ENCODE results near the gene SLC23A2. TPM values are rescaled to one million over a fixed set of nuclear protein-coding genes. Genes with fewer than 3 reads are reported as not detected.

SLC23A2 gene
- total RNA-seq: 70.8 TPM

DNA sequence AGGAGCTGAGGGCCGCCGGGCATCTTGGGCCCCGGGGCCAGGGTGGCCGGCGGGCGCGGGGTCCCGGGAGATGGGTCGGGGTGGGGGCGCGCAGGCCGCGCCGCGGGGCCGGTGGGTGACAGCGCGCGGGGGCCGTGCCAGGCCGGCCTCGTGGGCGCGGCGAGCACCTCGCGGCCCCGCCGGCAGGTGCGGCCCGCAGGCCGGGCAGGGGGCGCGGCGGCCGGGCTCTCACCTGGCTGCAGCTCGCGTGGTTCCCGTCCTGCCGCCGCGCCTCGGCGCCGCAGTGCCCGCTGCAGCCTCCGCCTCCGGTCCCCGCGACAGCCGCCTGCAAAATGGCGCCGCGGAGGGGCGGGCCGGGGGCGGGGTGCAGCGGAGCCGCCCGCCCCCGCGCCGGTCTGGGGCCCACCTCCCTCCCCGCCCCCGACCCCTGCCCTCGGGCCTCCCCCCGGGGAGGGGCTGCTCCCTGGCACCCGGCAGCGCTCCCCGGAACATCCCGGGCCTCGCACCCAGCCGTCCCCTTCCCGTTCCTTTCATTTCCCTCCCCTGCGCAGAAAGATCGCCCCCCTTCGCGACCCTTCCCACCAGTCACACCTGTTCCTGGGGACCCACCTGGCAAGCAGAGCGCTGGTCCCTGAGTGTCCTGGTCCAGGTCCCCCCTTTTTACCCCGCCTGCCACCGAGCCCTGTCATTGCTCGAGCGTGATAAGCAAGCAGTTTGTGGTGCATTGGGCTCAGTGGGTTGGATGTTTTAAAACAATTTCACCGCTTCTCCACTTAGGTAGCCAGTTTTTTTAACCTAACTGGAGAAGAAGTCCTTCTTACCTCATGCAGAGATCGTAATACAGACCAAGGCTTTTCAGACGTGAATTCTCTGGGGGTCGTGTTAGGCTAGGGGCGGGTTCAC, at the start of gene SLC23A2:
SLC23A2 (minus strand) TSS at position 337 of the 903 bp plus-strand sequence. CDS start 68,948 bp downstream, outside the sequence.

Small RNAs within 50 kb of the gene (small RNA-seq; reads per million reads assigned to genes)
- gene AL121890.1 (not detected), gene RF00322 (not detected)

Other genes with a start within 250 kb of the SLC23A2 start
- 82.1 TPM for gene RASSF2, start 177.9 kb downstream of the SLC23A2 start, total RNA-seq
- gene TMEM230, start 111.6 kb upstream of the SLC23A2 start, total RNA-seq: 70.8 TPM
- 51.9 TPM for gene PCNA, start 118.4 kb upstream of the SLC23A2 start, total RNA-seq
- 104 TPM for gene CDS2, start 125.5 kb upstream of the SLC23A2 start, total RNA-seq